WERI-Rb-1 (cell line): ENCODE measurements around the gene TBATA.

ENCODE experiments used
- DNase-seq: peaks from one replicate; pipeline ENCODE4 v3.0.0-alpha.2; 2020
- H3K27ac ChIP-seq: fragments of 250-450 bp; sonication (Bioruptor Pico); 2 replicates; pipeline ENCODE4 v1.5.1; 2020; ENCODE audit warnings: mild to moderate bottlenecking, moderate library complexity
- H3K27me3 ChIP-seq: fragments of 250-450 bp; sonication (Bioruptor Pico); 2 replicates; pipeline ENCODE4 v1.5.1; 2021; ENCODE audit warnings: mild to moderate bottlenecking, low read depth, moderate library complexity; ENCODE audit not compliant: insufficient read depth, severe bottlenecking
- H3K36me3 ChIP-seq: fragments of 250-450 bp; sonication (Bioruptor Pico); 2 replicates; pipeline ENCODE4 v1.5.1; 2020; ENCODE audit warnings: mild to moderate bottlenecking, moderate library complexity
- H3K4me3 ChIP-seq: 2 replicates; pipeline ENCODE4 v1.5.1; 2011; ENCODE audit warnings: low read depth, mild to moderate bottlenecking, control low read depth, low read length
- H3K9me3 ChIP-seq: fragments of 250-450 bp; sonication (Bioruptor Pico); 2 replicates; pipeline ENCODE4 v1.5.1; 2021; ENCODE audit warnings: mild to moderate bottlenecking, moderate library complexity; ENCODE audit not compliant: severe bottlenecking
- CTCF ChIP-seq: IDR thresholded peaks from 2 replicates; pipeline ENCODE4 v1.5.1; 2011; ENCODE audit warnings: low read depth, mild to moderate bottlenecking, control low read depth, inconsistent platforms, low read length

The TBATA gene

DNA sequence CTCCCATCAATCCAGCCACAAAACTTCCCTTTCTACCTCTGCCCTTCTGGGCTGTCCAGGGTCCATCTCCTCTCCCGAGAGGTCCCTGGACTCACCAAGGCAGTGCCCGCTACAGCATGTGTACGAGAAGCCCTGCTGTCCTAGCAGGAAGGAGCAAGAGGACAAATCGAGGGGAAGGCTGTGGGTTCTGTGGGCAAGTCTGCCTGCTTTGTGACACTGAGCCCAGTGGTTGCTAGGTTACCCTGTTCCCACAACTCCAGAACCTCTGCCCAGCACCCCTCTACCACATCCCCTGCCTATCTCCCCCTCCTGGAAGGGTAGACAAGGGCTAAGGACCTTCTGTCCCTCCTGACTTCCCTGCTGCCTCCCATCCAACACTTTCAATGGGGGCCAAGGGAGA is at the start of gene TBATA:
Gene TBATA (minus strand): TSS at position 188 of the 400 bp plus-strand sequence. CDS start 1,998 bp downstream, outside the sequence.
- Histone ChIP-seq H3K27ac (no peak within 1 kb of the TSS), H3K27me3 (no peaks in the 10 kb centered on the region), H3K36me3 (no peaks in the 10 kb centered on the region), H3K4me3 (no peak within 1 kb of the TSS), H3K9me3 (peaks cover 3% of the 10 kb centered on the region)
- DNase-seq, result no peak
- no peak for TF ChIP-seq CTCF

DNA sequence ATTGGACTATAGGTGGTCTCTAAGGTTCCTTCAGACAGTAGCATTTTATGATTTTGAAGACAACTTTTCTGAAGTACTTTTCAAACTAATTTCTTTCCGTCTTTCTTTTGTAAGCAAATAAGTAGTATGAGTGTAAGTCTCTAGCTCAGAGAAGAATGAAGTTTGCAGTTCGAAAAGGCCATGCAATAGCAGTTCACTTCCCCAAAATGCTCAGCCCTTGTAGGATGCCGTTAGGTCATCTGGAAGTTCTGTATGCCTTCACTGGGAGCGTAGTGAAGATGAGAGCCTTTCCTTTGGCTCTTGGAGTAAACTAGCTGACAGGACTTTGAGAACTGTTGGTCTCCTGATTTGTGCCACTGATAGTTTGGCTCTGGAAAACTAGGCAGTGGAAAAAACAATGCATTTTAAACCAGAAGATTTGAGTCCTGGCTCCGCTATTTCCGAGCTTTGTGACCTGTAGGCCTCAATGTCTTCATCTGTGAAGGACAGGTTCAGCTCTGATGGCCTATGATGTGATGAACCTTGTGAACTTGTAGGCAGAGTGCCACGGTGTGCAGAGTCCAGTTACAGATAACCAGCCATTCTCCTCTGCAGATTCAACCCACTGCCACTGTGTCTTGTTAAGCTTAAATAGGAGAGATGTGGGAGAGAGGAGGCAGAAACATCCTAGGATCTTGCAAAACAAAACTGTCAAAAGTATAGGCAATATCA is 49.4 kb upstream of the TBATA start:
- H3K36me3 ChIP-seq, result peaks cover 21% of the 10 kb centered on the region
- H3K27ac ChIP-seq, result no peak overlapping the region
- no peaks in the 10 kb centered on the region for H3K27me3 ChIP-seq
- H3K4me3 ChIP-seq, result no peak overlapping the region
- no peak for DNase-seq
- H3K9me3 ChIP-seq, result no peaks in the 10 kb centered on the region
- TF ChIP-seq CTCF, result no peak

DNA sequence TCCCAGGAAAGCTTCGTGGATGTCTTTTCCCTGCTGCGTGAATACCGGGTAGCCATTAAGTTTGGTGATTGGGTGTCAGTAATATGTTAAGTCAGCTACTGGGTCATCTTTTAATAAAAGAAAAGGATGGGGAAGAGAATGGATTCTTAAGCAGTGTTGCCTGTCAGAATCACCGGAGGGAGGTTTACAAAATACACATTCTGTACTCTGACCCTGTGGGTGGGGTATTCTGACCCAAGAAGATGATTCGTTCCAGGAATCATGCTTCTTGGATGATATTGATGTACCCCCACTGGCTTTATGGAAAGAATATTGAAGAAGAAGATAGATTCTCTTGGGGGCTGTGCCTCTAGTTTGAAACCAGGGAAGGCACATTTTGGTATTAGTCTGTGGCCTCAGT is 48.8 kb upstream of the TBATA start:
- H3K27ac ChIP-seq, result no peak overlapping the region
- H3K36me3 ChIP-seq, result peaks cover 21% of the 10 kb centered on the region
- H3K4me3 ChIP-seq, result no peak overlapping the region
- TF ChIP-seq CTCF, result no peak
- no peak for DNase-seq
- H3K27me3 ChIP-seq, result no peaks in the 10 kb centered on the region
- H3K9me3 ChIP-seq, result no peaks in the 10 kb centered on the region

GRCh38 chr10:70833601-70834000 is 48.4 kb upstream of the TBATA start:
- H3K4me3 ChIP-seq, result no peak overlapping the region
- H3K36me3 ChIP-seq, result peaks cover 18% of the 10 kb centered on the region
- H3K27me3 ChIP-seq, result no peaks in the 10 kb centered on the region
- H3K9me3 ChIP-seq, result no peaks in the 10 kb centered on the region
- no peak for TF ChIP-seq CTCF
- H3K27ac ChIP-seq, result no peak overlapping the region
- no peak for DNase-seq

DNA sequence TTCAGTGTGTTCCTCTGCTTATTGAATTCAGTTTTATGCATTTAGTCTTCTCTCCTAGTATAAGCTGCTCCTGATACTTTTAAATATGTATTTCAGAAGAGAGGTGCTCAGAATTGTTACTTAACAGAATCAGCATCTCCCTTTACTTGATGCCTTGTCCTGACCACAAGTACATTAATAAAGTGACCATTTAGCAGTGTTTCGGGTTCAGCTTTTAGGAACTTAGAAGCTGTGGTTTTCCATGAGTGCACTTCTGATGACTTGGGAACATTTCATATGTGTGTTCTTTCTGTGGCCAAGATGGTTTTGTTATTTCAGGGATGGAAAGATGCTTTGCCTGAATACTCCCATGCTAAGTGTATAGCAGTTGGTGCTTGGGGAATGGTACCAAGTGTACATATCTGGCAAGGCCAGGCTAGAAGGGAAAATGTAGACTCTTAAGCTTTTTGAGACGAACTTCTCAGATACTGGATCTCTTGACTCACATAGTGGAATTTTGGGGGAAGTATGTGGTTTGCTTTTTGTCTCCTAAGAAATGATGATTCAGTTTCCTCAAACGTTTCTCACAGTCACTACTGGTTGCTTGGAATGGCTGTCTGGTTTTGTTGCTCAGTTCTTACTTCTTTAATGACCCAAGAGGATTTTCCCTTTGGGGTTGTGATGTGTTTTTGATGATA is 47.8 kb upstream of the TBATA start:
- H3K27ac ChIP-seq, result no peak overlapping the region
- no peaks in the 10 kb centered on the region for H3K27me3 ChIP-seq
- H3K36me3 ChIP-seq, result peaks cover 14% of the 10 kb centered on the region
- no peak overlapping the region for H3K4me3 ChIP-seq
- no peak for DNase-seq
- TF ChIP-seq CTCF, result no peak
- H3K9me3 ChIP-seq, result no peaks in the 10 kb centered on the region
